H1 (cell line): Measurements from ENCODE around the gene TC2N. TPM values are rescaled to one million over a fixed set of nuclear protein-coding genes. Genes with fewer than 3 reads are reported as not detected.

ENCODE experiments used
- CBX5 ChIP-seq: fragments of 300-800, 300-1000 bp; sonication (generic); IDR thresholded peaks from 2 replicates; pipeline ENCODE4 v1.7.1; 2016; ENCODE audit warnings: antibody characterized with exemption, low read length, low read depth
- NRF1 ChIP-seq: IDR thresholded peaks from 2 replicates; pipeline ENCODE4 v1.6.1; 2011; ENCODE audit warnings: mild to moderate bottlenecking, low read depth, low read length, improper control_type of control experiment
- RNF2 ChIP-seq: fragments of 200-900, 300-1000 bp; sonication (generic); IDR thresholded peaks from 2 replicates; pipeline ENCODE4 v1.7.1; 2016; ENCODE audit warnings: borderline replicate concordance, low read depth, mild to moderate bottlenecking, antibody characterized with exemption, low read length; ENCODE audit not compliant: poor library complexity, severe bottlenecking; ENCODE audit errors: missing control alignments
- polyA plus RNA-seq, 7 experiments: library from polyadenylated mRNA; depleted of rRNA in 3 of 7; stranded (reverse) in 5 of 7; unstranded in 2 of 7; fragments of >200 nt in 5 of 7; fragments of 200-250 nt in 2 of 7; gene quantifications; 1 replicate in 5 of 7; 2 replicates in 1 of 7; 4 replicates in 1 of 7; pipeline versions ENCODE4 v1.2.1 to v1.2.3, GENCODE V29; 2011 to 2013; ENCODE audit warnings: missing spikeins in 2 of 7, mixed read lengths in 2 of 7
- total RNA-seq: library from RNA; stranded (reverse); fragmentation: NEBNext Ultra II Directional; extraction: Animal tissue kit (Norgen Biotek cat#: 25700); gene quantifications from 2 replicates; pipeline ENCODE4 v1.2.1, GENCODE V29; 2021
- TF ChIP-seq, protein P1 (sequence below): fragments of 300-600 bp; sonication (generic); IDR thresholded peaks from 2 replicates; pipeline ENCODE4 v1.7.1; 2012; ENCODE audit warnings: low read length, moderate library complexity, mild to moderate bottlenecking, inconsistent platforms; ENCODE audit not compliant: insufficient replicate concordance

Gene TC2N
- total and polyA plus RNA-seq, 2 of the 8 experiments (the other 6 are each of a cell fraction or from before 2014, with no cell fraction given): 9.7 to 36.2 TPM

DNA sequence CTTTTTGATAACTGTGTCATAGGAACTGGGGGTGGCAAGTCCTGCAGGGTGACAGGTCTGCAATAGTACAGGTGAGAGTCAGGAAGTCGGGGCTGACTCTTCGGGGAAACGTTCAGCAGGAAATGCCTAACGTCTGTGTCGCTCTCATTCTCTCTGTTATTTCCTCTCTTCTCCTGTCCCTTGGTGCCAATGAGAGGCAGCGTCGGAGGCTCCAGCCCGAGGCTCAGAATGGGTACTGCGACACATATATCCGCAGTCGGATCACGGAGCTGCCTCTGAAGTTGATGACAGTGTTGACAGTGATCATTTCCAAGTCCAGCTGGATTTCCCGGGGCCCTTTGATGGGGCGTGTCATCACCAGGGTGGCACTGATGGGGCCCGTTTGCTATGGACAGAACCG, 2.7 kb upstream of the TC2N start (continued):
- TF ChIP-seq, protein P1, sequence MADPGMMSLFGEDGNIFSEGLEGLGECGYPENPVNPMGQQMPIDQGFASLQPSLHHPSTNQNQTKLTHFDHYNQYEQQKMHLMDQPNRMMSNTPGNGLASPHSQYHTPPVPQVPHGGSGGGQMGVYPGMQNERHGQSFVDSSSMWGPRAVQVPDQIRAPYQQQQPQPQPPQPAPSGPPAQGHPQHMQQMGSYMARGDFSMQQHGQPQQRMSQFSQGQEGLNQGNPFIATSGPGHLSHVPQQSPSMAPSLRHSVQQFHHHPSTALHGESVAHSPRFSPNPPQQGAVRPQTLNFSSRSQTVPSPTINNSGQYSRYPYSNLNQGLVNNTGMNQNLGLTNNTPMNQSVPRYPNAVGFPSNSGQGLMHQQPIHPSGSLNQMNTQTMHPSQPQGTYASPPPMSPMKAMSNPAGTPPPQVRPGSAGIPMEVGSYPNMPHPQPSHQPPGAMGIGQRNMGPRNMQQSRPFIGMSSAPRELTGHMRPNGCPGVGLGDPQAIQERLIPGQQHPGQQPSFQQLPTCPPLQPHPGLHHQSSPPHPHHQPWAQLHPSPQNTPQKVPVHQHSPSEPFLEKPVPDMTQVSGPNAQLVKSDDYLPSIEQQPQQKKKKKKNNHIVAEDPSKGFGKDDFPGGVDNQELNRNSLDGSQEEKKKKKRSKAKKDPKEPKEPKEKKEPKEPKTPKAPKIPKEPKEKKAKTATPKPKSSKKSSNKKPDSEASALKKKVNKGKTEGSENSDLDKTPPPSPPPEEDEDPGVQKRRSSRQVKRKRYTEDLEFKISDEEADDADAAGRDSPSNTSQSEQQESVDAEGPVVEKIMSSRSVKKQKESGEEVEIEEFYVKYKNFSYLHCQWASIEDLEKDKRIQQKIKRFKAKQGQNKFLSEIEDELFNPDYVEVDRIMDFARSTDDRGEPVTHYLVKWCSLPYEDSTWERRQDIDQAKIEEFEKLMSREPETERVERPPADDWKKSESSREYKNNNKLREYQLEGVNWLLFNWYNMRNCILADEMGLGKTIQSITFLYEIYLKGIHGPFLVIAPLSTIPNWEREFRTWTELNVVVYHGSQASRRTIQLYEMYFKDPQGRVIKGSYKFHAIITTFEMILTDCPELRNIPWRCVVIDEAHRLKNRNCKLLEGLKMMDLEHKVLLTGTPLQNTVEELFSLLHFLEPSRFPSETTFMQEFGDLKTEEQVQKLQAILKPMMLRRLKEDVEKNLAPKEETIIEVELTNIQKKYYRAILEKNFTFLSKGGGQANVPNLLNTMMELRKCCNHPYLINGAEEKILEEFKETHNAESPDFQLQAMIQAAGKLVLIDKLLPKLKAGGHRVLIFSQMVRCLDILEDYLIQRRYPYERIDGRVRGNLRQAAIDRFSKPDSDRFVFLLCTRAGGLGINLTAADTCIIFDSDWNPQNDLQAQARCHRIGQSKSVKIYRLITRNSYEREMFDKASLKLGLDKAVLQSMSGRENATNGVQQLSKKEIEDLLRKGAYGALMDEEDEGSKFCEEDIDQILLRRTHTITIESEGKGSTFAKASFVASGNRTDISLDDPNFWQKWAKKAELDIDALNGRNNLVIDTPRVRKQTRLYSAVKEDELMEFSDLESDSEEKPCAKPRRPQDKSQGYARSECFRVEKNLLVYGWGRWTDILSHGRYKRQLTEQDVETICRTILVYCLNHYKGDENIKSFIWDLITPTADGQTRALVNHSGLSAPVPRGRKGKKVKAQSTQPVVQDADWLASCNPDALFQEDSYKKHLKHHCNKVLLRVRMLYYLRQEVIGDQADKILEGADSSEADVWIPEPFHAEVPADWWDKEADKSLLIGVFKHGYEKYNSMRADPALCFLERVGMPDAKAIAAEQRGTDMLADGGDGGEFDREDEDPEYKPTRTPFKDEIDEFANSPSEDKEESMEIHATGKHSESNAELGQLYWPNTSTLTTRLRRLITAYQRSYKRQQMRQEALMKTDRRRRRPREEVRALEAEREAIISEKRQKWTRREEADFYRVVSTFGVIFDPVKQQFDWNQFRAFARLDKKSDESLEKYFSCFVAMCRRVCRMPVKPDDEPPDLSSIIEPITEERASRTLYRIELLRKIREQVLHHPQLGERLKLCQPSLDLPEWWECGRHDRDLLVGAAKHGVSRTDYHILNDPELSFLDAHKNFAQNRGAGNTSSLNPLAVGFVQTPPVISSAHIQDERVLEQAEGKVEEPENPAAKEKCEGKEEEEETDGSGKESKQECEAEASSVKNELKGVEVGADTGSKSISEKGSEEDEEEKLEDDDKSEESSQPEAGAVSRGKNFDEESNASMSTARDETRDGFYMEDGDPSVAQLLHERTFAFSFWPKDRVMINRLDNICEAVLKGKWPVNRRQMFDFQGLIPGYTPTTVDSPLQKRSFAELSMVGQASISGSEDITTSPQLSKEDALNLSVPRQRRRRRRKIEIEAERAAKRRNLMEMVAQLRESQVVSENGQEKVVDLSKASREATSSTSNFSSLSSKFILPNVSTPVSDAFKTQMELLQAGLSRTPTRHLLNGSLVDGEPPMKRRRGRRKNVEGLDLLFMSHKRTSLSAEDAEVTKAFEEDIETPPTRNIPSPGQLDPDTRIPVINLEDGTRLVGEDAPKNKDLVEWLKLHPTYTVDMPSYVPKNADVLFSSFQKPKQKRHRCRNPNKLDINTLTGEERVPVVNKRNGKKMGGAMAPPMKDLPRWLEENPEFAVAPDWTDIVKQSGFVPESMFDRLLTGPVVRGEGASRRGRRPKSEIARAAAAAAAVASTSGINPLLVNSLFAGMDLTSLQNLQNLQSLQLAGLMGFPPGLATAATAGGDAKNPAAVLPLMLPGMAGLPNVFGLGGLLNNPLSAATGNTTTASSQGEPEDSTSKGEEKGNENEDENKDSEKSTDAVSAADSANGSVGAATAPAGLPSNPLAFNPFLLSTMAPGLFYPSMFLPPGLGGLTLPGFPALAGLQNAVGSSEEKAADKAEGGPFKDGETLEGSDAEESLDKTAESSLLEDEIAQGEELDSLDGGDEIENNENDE: no peak
- TF ChIP-seq NRF1 (no peak), CBX5 (no peak), RNF2 (no peak)
